Left ventricle myocardium superior (tissue), 1 donor: ENCODE results near the gene C16orf74. TPM values are rescaled to one million over a fixed set of nuclear protein-coding genes. Genes with fewer than 3 reads are reported as not detected.
A peak's percentile ranks its signal among the peaks of the same experiment; 100 is the strongest.

Source experiments
- ATAC-seq: fragments of 200-7000 bp; cut with Tn5 transposase; one replicate; pipeline ENCODE4 v1.9.1; 2020; ENCODE audit warnings: mild to moderate bottlenecking, moderate library complexity
- DNase-seq: peaks from one replicate; pipeline ENCODE4 v3.0.0-alpha.2; 2020
- intact Hi-C: fragments of 100-400 bp; cut with micrococcal nuclease; formaldehyde crosslinking; loops from one replicate; pipeline ENCODE4 v1.11.0; 2022
- total RNA-seq: library from RNA; stranded (reverse); fragmentation: NEBNext Ultra II Directional; extraction: Animal tissue kit (Norgen Biotek cat#: 25700); gene quantifications from one replicate; pipeline ENCODE4 v1.2.1, GENCODE V29; 2021
- donor health status: DM: no; HTN: yes; CAD: no; lungs with severe emphysema.

Gene C16orf74
- total RNA-seq, 1 donor from 2014 or later, result 1.7 TPM

- intact Hi-C loops, result no loop called here
- ATAC-seq (no peak), DNase-seq (no peak)
Measured at GRCh38 chr16:85706449-85707034, 44.4 kb downstream of the C16orf74 start.

GRCh38 chr16:85704900-85705846 lies 45.7 kb downstream of the C16orf74 start:
- ATAC-seq (no peak), DNase-seq (no peak)
- intact Hi-C loops, result no loop called here

GRCh38 chr16:85704011-85704410 lies 46.9 kb downstream of the C16orf74 start:
- no peak for ATAC-seq
- intact Hi-C loops, result no loop called here
- no peak for DNase-seq

- intact Hi-C loops, result no loop called here
- peak; percentile 94 for ATAC-seq
- peak; percentile 46 for DNase-seq
Measured at GRCh38 chr16:85699628-85700027, 51.3 kb downstream of the C16orf74 start.

- DNase-seq, result no peak
- intact Hi-C loops, result no loop called here
- peak; percentile 18 for ATAC-seq
Measured at GRCh38 chr16:85698935-85699558, 51.8 kb downstream of the C16orf74 start.

- DNase-seq, result no peak
- no peak for ATAC-seq
- intact Hi-C loops, result no loop called here
Measured at GRCh38 chr16:85698459-85698891, 52.4 kb downstream of the C16orf74 start.

GRCh38 chr16:85697431-85697830 lies 53.5 kb downstream of the C16orf74 start:
- DNase-seq, result no peak
- intact Hi-C loops, result no loop called here
- ATAC-seq, result no peak

- ATAC-seq (no peak), DNase-seq (no peak)
- intact Hi-C loops, result no loop called here
Measured at GRCh38 chr16:85696781-85697180, 54.1 kb downstream of the C16orf74 start.

GRCh38 chr16:85695196-85696128 lies 55.4 kb downstream of the C16orf74 start:
- DNase-seq (no peak), ATAC-seq (no peak)
- intact Hi-C loops, result no loop called here

- intact Hi-C loops, result no loop called here
- ATAC-seq, result no peak
- DNase-seq, result no peak
Measured at GRCh38 chr16:85690469-85691064, 60.3 kb downstream of the C16orf74 start.

- DNase-seq (no peak), ATAC-seq (no peak)
- intact Hi-C loops, result no loop called here
Measured at GRCh38 chr16:85689950-85690320, 61.0 kb downstream of the C16orf74 start.

- no peak for DNase-seq
- intact Hi-C loops, result no loop called here
- no peak for ATAC-seq
Measured at GRCh38 chr16:85689285-85689949, 61.5 kb downstream of the C16orf74 start.

GRCh38 chr16:85688586-85689284 lies 62.2 kb downstream of the C16orf74 start, which contains the start of gene GINS2:
Gene GINS2 (minus strand): TSS chr16:85688954. CDS start chr16:85688898, 56 bp downstream.
- ATAC-seq (peak; percentile 100), DNase-seq (peak; percentile 96)
- intact Hi-C loops, result no loop called here

GRCh38 chr16:85687651-85688471 lies 63.0 kb downstream of the C16orf74 start:
- DNase-seq, result no peak
- no peak for ATAC-seq
- intact Hi-C loops, result no loop called here

- intact Hi-C loops, result no loop called here
- ATAC-seq, result no peak
- DNase-seq, result no peak
Measured at GRCh38 chr16:85686912-85687591, 63.8 kb downstream of the C16orf74 start.

GRCh38 chr16:85685251-85685650 lies 65.6 kb downstream of the C16orf74 start:
- intact Hi-C loops, result no loop called here
- ATAC-seq (no peak), DNase-seq (no peak)
